Bronchial epithelial cell (primary cell): ENCODE results near the gene ENC1. TPM values are rescaled to one million over a fixed set of nuclear protein-coding genes. Genes with fewer than 3 reads are reported as not detected.

Experiments
- DNase-seq: peaks from one replicate; pipeline ENCODE4 v3.0.0-alpha.2; 2010; ENCODE audit warnings: low read depth
- FAIRE-seq: peaks from 2 replicates; lab custom pipeline; 2011; peaks lifted over from hg19 to GRCh38; lab: Jason Lieb, UNC
- H3K27me3 ChIP-seq: 2 replicates; pipeline ENCODE4 v1.5.1; 2011; ENCODE audit warnings: low read length; ENCODE audit not compliant: control insufficient read depth, insufficient read depth
- H3K36me3 ChIP-seq: 2 replicates; pipeline ENCODE4 v1.5.1; 2011; ENCODE audit warnings: low read length; ENCODE audit not compliant: control insufficient read depth, insufficient read depth
- H3K4me3 ChIP-seq: 2 replicates; pipeline ENCODE4 v1.5.1; 2011; ENCODE audit warnings: mild to moderate bottlenecking, low read depth, low read length, control low read depth
- total RNA-seq: library from RNA; depleted of rRNA; stranded (reverse); fragments of >200 nt; gene quantifications from 2 replicates; pipeline ENCODE4 v1.2.1, GENCODE V29; 2014
- TF ChIP-seq, protein P1 (sequence below): IDR thresholded peaks from 2 replicates; pipeline ENCODE4 v1.5.1; 2011; ENCODE audit warnings: mild to moderate bottlenecking, moderate library complexity, low read length, control low read depth, inconsistent platforms; ENCODE audit not compliant: insufficient read depth, severe bottlenecking

ENC1 gene
- total RNA-seq, 1 donor from 2014 or later = 3.9 TPM

DNA sequence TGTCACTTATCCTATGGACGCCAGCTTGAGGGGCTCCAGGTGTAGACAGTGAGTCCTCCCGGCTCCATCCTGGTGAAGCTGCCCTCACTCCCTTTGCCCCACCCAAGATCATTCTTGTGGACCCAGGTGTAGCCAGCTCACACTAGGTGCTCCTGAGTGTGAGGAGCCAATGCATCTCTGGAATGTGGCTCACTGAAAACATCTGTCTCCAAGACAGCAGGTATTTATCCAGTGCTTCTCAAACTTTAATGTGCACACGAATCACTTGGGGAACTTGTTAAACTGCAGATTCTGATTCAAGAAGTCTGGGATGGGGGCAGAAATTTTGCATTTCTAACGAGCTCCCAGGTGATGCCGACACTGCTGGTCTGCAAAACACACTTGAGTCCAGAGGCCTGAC is 13.5 kb upstream of the ENC1 start:
- Histone ChIP-seq H3K27me3 (no peaks in the 10 kb centered on the region), H3K4me3 (no peak overlapping the region), H3K36me3 (no peaks in the 10 kb centered on the region)
- FAIRE-seq (peak; percentile 88), DNase-seq (no peak)
- TF ChIP-seq, protein P1, sequence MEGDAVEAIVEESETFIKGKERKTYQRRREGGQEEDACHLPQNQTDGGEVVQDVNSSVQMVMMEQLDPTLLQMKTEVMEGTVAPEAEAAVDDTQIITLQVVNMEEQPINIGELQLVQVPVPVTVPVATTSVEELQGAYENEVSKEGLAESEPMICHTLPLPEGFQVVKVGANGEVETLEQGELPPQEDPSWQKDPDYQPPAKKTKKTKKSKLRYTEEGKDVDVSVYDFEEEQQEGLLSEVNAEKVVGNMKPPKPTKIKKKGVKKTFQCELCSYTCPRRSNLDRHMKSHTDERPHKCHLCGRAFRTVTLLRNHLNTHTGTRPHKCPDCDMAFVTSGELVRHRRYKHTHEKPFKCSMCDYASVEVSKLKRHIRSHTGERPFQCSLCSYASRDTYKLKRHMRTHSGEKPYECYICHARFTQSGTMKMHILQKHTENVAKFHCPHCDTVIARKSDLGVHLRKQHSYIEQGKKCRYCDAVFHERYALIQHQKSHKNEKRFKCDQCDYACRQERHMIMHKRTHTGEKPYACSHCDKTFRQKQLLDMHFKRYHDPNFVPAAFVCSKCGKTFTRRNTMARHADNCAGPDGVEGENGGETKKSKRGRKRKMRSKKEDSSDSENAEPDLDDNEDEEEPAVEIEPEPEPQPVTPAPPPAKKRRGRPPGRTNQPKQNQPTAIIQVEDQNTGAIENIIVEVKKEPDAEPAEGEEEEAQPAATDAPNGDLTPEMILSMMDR = no peak

DNA sequence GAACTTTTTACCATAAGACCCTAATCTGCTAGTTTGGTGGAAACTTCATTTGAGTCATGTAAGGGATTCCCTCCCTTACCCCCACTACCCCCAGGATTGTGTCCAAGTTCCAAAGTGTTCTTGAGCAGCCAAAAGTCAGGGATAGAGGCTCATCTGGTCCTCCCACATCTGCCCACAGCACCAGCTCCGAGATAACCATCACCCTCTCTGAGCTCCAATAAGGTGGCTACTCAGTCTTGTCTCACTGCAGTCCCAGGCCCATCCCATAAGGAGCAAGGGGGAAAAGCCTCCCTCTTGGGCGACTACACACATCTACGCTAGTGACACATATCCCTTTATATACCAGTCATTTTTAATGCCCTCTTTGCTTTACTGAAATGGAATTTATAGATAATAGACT is 12.0 kb upstream of the ENC1 start:
- Histone ChIP-seq H3K4me3 (no peak overlapping the region), H3K36me3 (no peaks in the 10 kb centered on the region), H3K27me3 (no peaks in the 10 kb centered on the region)
- FAIRE-seq (no peak), DNase-seq (no peak)
- TF ChIP-seq, protein P1 = no peak

DNA sequence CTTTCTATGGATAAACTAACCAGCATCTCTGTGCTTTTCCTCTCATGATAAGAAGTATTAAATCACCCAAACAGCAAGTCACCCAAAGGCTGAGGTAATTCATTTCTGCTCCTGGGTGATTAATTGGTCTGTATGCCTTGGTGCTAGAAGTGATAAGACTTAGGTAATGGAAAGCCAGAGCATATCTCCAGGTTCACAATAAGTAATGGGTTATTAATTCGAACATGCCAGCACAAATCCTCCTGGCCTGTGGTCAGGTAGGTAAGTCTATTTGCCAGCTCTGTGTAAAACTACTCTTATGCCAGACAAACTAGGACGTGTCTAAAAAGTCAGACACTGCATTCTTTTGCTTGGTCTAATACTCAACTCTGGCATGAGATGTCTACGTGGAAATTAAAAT is 11.2 kb upstream of the ENC1 start:
- peak; percentile 86 for FAIRE-seq

DNA sequence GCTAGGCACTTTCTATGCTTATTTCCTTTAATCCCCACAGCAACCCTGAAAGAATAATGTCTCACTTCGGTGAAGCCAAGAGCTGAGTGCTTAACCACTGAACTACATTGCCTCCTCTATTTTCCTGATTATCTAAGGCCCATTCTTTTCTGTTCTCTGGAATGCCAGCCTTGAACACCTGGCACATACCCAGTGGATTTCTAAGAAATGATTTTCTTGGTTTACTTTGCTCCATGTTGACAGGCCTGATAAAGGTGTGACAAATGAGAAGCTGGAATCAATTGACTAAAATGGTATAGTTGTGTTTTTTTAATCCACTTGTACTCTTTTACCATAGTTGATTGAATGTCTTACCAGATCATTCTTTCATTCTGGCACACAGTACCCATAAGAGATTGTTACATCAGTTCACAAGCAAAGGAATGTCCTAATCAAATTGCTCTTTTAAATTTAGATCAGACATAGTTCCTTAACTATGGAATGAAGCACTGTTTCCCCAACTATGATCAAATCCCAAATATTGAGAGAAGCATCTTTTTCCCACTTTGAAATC is 9.0 kb upstream of the ENC1 start:
- DNase-seq (no peak), FAIRE-seq (no peak)
- TF ChIP-seq, protein P1 = no peak
- Histone ChIP-seq H3K4me3 (no peak overlapping the region), H3K36me3 (no peaks in the 10 kb centered on the region), H3K27me3 (no peaks in the 10 kb centered on the region)

More for the DNA sequence above, 11.2 kb upstream of the ENC1 start:
- Histone ChIP-seq H3K4me3 (no peak overlapping the region), H3K36me3 (no peaks in the 10 kb centered on the region), H3K27me3 (no peaks in the 10 kb centered on the region)
- TF ChIP-seq, protein P1 = no peak
- DNase-seq = peak; percentile 99

DNA sequence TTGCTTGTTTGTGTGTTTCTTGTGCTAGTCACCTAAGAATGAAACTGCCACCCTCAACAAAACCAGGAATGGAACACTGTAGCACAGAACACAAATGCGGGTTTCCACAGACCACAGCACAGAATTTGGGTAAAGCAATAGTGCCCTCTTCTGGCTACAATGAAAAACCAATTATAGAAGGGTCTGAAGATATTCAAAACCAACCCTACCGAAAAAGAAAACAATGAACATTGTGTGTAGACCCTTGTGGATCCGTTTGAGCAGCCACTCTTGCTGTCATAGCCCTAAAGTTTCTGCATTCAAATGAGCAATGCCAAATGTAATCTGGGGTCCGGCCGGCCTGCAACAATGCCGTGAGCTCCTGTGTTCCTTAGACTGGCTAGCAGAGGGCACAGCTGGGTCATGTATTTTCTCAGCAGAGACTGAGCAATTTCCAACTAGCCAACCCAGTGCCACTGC is 8.3 kb upstream of the ENC1 start:
- DNase-seq (peak; percentile 64), FAIRE-seq (no peak)
- Histone ChIP-seq H3K36me3 (no peaks in the 10 kb centered on the region), H3K27me3 (no peaks in the 10 kb centered on the region), H3K4me3 (no peak overlapping the region)
- TF ChIP-seq, protein P1 = peak; percentile 63

DNA sequence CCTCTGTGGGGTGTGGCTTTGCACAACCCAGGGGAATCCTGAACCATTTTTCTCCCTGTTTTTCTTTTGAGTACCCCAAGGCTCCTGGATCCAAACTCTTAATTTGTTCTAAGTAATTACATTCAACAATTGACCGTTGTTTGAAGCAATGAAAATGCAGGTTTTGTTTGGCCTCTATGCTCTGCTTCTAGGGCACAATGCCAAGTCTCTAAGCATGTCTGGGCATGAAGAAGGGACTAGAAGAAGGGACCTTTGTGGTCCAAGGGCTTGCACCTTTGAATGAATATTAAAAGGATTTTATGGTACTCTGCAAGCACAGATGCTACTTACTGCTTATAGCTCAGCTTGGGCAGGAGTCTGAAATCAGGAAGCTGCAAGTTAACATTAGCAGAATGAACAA is 6.6 kb upstream of the ENC1 start:
- TF ChIP-seq, protein P1 = no peak

More for the DNA sequence above, 6.6 kb upstream of the ENC1 start:
- peak; percentile 64 for DNase-seq
- no peak for FAIRE-seq
- Histone ChIP-seq H3K36me3 (no peaks in the 10 kb centered on the region), H3K4me3 (no peak overlapping the region), H3K27me3 (no peaks in the 10 kb centered on the region)
